SK-N-SH treated with all-trans-retinoic acid at 6 μM for 48 hours (cell line): ENCODE data around the gene PNMT.
"Not testable (repeated sequence)": the region's sequence is repeated elsewhere in the genome, so short reads cannot be mapped to it uniquely, and the experiment has no call there.

Source experiments
- ATAC-seq: fragments of 200-7000 bp; cut with Tn5 transposase; 3 replicates; pipeline ENCODE4 v1.9.1; 2020; ENCODE audit warnings: mild to moderate bottlenecking, moderate library complexity
- ARNTL ChIP-seq: fragments of 450-650 bp; formaldehyde crosslinking; IDR thresholded peaks from 2 replicates; pipeline ENCODE4 v1.5.0; 2020; ENCODE audit warnings: low read depth, mild to moderate bottlenecking, moderate library complexity, borderline replicate concordance
- BACH2 ChIP-seq: fragments of 250-450 bp; sonication (Bioruptor Pico); IDR thresholded peaks from 2 replicates; pipeline ENCODE4 v1.9.0; 2021; ENCODE audit warnings: mild to moderate bottlenecking, borderline replicate concordance
- CSRNP3 ChIP-seq: fragments of 250-450 bp; sonication (Bioruptor Pico); IDR thresholded peaks from 2 replicates; pipeline ENCODE4 v1.5.1; 2021; ENCODE audit warnings: mild to moderate bottlenecking, moderate library complexity
- ESRRG ChIP-seq: fragments of 250-450 bp; sonication (Bioruptor Pico); IDR thresholded peaks from 2 replicates; pipeline ENCODE4 v1.6.1; 2021; ENCODE audit warnings: mild to moderate bottlenecking
- GLIS3 ChIP-seq: fragments of 250-450 bp; sonication (Bioruptor Pico); IDR thresholded peaks from 2 replicates; pipeline ENCODE4 v1.5.0; 2020; ENCODE audit warnings: mild to moderate bottlenecking, moderate library complexity
- OSR1 ChIP-seq: fragments of 250-450 bp; sonication (Bioruptor Pico); IDR thresholded peaks from 2 replicates; pipeline ENCODE4 v1.8.0; 2022; ENCODE audit warnings: moderate library complexity, mild to moderate bottlenecking, inconsistent platforms
- POU6F1 ChIP-seq: fragments of 250-450 bp; sonication (Bioruptor Pico); IDR thresholded peaks from 2 replicates; pipeline ENCODE4 v1.8.0; 2021; ENCODE audit warnings: low read depth, mild to moderate bottlenecking, moderate library complexity, borderline replicate concordance
- PPARA ChIP-seq: fragments of 250-450 bp; sonication (Bioruptor Pico); IDR thresholded peaks from 2 replicates; pipeline ENCODE4 v1.5.0; 2020; ENCODE audit warnings: mild to moderate bottlenecking, borderline replicate concordance
- RARB ChIP-seq: fragments of 250-450 bp; sonication (Bioruptor Pico); IDR thresholded peaks from 2 replicates; pipeline ENCODE4 v1.8.0; 2021; ENCODE audit warnings: mild to moderate bottlenecking, moderate library complexity
- SNAI2 ChIP-seq: fragments of 250-450 bp; sonication (Bioruptor Pico); IDR thresholded peaks from 2 replicates; pipeline ENCODE4 v1.5.0; 2020; ENCODE audit warnings: mild to moderate bottlenecking, moderate library complexity
- TCF4 ChIP-seq: fragments of 250-450 bp; sonication (Bioruptor Pico); IDR thresholded peaks from 2 replicates; pipeline ENCODE4 v1.8.0; 2021; ENCODE audit warnings: mild to moderate bottlenecking, moderate library complexity, borderline replicate concordance
- TOX ChIP-seq: fragments of 250-450 bp; sonication (Bioruptor Pico); IDR thresholded peaks from 2 replicates; pipeline ENCODE4 v1.8.0; 2021; ENCODE audit warnings: mild to moderate bottlenecking, moderate library complexity, borderline replicate concordance
- TSHZ2 ChIP-seq: fragments of 250-450 bp; sonication (Bioruptor Pico); IDR thresholded peaks from 2 replicates; pipeline ENCODE4 v1.5.0; 2020; ENCODE audit warnings: mild to moderate bottlenecking, moderate library complexity
- ZC3H10 ChIP-seq: fragments of 250-450 bp; sonication (Bioruptor Pico); IDR thresholded peaks from 2 replicates; pipeline ENCODE4 v1.5.1; 2021; ENCODE audit warnings: mild to moderate bottlenecking, moderate library complexity
- ZFP3 ChIP-seq: fragments of 250-450 bp; sonication (Bioruptor Pico); IDR thresholded peaks from 2 replicates; pipeline ENCODE4 v1.5.0; 2020; ENCODE audit warnings: mild to moderate bottlenecking, moderate library complexity
- ZFP30 ChIP-seq: fragments of 450-650 bp; formaldehyde crosslinking; IDR thresholded peaks from 2 replicates; pipeline ENCODE4 v1.5.0; 2022; ENCODE audit warnings: mild to moderate bottlenecking, moderate library complexity
- ZNF565 ChIP-seq: fragments of 450-650 bp; formaldehyde crosslinking; conservative IDR thresholded peaks from 2 replicates; pipeline ENCODE4 v1.5.0; 2020; ENCODE audit warnings: low read depth, mild to moderate bottlenecking, moderate library complexity
- ZNF70 ChIP-seq: fragments of 450-650 bp; formaldehyde crosslinking; IDR thresholded peaks from 2 replicates; pipeline ENCODE4 v1.5.0; 2020; ENCODE audit warnings: mild to moderate bottlenecking, moderate library complexity
- ZNF8 ChIP-seq: fragments of 450-650 bp; formaldehyde crosslinking; IDR thresholded peaks from 2 replicates; pipeline ENCODE4 v1.5.0; 2020; ENCODE audit warnings: mild to moderate bottlenecking, moderate library complexity
- TF ChIP-seq, protein P1 (sequence below): fragments of 250-450 bp; sonication (Bioruptor Pico); IDR thresholded peaks from 2 replicates; pipeline ENCODE4 v1.5.1; 2020; ENCODE audit warnings: low read depth, mild to moderate bottlenecking, moderate library complexity
- TF ChIP-seq, protein P2 (sequence below): fragments of 250-450 bp; sonication (Bioruptor Pico); IDR thresholded peaks from 2 replicates; pipeline ENCODE4 v1.8.0; 2020; ENCODE audit warnings: mild to moderate bottlenecking, moderate library complexity, borderline replicate concordance

The PNMT gene

GRCh38 chr17:39695089-39695474, 26.8 kb downstream of the PNMT start (continued):
- TF ChIP-seq TOX (CRISPR knock-in tag) (no peak), GLIS3 (CRISPR knock-in tag) (no peak), ZC3H10 (CRISPR knock-in tag) (no peak), ZFP30 (CRISPR knock-in tag) (no peak)

DNA sequence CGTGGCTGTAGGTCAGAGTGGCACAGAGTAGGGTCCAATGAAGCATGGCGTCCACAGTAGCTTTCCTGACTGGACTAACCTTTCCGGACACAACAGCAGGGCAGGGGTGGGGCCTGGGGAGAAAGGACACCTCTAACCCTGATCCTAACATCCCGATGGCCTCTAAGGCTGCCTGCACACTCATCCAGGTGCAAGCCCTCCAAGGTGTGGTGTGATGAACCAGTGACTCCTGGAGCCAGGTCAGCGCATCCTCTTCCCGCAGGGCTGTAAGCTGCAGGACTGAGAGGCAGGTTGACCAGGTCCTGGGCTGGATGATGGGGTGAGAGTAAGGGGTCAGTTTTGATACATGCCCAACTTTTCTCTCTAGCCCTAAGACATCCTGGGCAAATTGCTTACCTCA, 28.5 kb downstream of the PNMT start:
- ATAC-seq, result no peak

DNA sequence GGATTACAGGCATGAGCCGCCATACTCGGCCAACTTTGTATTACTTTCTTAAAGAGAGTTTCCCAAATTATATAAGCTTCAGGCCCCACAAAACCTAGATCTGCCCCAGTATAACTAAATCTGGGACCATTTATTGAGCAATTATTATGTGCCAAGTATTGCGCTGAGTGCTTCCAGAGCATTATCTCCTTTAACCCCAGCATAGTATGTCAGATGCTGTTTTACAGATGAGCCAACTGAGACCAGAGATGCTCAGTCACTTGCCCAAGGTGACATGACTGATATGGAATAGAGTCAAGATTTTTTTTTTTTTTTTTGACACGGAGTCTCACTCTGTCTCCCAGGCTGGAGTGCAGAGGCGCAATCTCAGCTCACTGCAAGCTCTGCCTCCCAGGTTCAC, 29.7 kb downstream of the PNMT start:
- TF ChIP-seq OSR1 (CRISPR knock-in tag), result no peak
- no peak for TF ChIP-seq TCF4 (CRISPR knock-in tag)
- TF ChIP-seq, protein P1, sequence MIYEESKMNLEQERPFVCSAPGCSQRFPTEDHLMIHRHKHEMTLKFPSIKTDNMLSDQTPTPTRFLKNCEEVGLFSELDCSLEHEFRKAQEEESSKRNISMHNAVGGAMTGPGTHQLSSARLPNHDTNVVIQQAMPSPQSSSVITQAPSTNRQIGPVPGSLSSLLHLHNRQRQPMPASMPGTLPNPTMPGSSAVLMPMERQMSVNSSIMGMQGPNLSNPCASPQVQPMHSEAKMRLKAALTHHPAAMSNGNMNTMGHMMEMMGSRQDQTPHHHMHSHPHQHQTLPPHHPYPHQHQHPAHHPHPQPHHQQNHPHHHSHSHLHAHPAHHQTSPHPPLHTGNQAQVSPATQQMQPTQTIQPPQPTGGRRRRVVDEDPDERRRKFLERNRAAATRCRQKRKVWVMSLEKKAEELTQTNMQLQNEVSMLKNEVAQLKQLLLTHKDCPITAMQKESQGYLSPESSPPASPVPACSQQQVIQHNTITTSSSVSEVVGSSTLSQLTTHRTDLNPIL, result no peak
- no peak for TF ChIP-seq GLIS3 (CRISPR knock-in tag)
- TF ChIP-seq CSRNP3 (CRISPR knock-in tag), result no peak
- TF ChIP-seq ESRRG (CRISPR knock-in tag), result no peak
- no peak for TF ChIP-seq ZFP3 (CRISPR knock-in tag)
- no peak for TF ChIP-seq ZFP30 (CRISPR knock-in tag)
- no peak for TF ChIP-seq POU6F1 (CRISPR knock-in tag)
- TF ChIP-seq RARB (CRISPR knock-in tag), result no peak
- no peak for TF ChIP-seq ZNF565 (CRISPR knock-in tag)
- no peak for ATAC-seq

More for the DNA sequence above, 28.5 kb downstream of the PNMT start:
- TF ChIP-seq GLIS3 (CRISPR knock-in tag) (no peak), SNAI2 (CRISPR knock-in tag) (no peak), ESRRG (CRISPR knock-in tag) (no peak), ZFP30 (CRISPR knock-in tag) (no peak), PPARA (CRISPR knock-in tag) (no peak), ARNTL (CRISPR knock-in tag) (no peak), ZNF8 (CRISPR knock-in tag) (no peak), BACH2 (CRISPR knock-in tag) (no peak), ZNF70 (CRISPR knock-in tag) (no peak)

GRCh38 chr17:39699157-39699817, 31.0 kb downstream of the PNMT start:
- not testable (repeated sequence) for ATAC-seq

DNA sequence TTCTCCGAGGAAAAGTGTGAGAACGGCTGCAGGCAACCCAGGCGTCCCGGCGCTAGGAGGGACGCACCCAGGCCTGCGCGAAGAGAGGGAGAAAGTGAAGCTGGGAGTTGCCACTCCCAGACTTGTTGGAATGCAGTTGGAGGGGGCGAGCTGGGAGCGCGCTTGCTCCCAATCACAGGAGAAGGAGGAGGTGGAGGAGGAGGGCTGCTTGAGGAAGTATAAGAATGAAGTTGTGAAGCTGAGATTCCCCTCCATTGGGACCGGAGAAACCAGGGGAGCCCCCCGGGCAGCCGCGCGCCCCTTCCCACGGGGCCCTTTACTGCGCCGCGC, 31.5 kb downstream of the PNMT start, which contains the start of gene ERBB2:
TSS of gene ERBB2 (plus strand) at position 247 of the 330 bp plus-strand sequence. CDS start 175 bp downstream, outside the sequence.
- ATAC-seq, result no peak
- TF ChIP-seq GLIS3 (CRISPR knock-in tag) (no peak), ZNF70 (CRISPR knock-in tag) (no peak), PPARA (CRISPR knock-in tag) (no peak), ZFP3 (CRISPR knock-in tag) (no peak), CSRNP3 (CRISPR knock-in tag) (no peak), ZC3H10 (CRISPR knock-in tag) (no peak), ZNF565 (CRISPR knock-in tag) (no peak), TSHZ2 (CRISPR knock-in tag) (no peak), ESRRG (CRISPR knock-in tag) (no peak), ZNF8 (CRISPR knock-in tag) (no peak), TCF4 (CRISPR knock-in tag) (no peak)
- TF ChIP-seq, protein P2, sequence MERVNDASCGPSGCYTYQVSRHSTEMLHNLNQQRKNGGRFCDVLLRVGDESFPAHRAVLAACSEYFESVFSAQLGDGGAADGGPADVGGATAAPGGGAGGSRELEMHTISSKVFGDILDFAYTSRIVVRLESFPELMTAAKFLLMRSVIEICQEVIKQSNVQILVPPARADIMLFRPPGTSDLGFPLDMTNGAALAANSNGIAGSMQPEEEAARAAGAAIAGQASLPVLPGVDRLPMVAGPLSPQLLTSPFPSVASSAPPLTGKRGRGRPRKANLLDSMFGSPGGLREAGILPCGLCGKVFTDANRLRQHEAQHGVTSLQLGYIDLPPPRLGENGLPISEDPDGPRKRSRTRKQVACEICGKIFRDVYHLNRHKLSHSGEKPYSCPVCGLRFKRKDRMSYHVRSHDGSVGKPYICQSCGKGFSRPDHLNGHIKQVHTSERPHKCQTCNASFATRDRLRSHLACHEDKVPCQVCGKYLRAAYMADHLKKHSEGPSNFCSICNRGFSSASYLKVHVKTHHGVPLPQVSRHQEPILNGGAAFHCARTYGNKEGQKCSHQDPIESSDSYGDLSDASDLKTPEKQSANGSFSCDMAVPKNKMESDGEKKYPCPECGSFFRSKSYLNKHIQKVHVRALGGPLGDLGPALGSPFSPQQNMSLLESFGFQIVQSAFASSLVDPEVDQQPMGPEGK (CRISPR knock-in tag), result no peak
- TF ChIP-seq, protein P1, result no peak
